NT2/D1 (cell line): ENCODE measurements around the gene SLC25A25.

Experiments
- SUZ12 ChIP-seq: IDR thresholded peaks from 2 replicates; pipeline ENCODE4 v1.6.1; 2011; ENCODE audit not compliant: insufficient read length, insufficient read depth; ENCODE audit errors: extremely low read depth
- YY1 ChIP-seq: IDR thresholded peaks from 2 replicates; pipeline ENCODE4 v1.6.1; 2011; ENCODE audit not compliant: insufficient read length, insufficient read depth
- ZNF274 ChIP-seq: IDR thresholded peaks from 2 replicates; pipeline ENCODE4 v1.6.1; 2011; ENCODE audit warnings: mild to moderate bottlenecking, low read depth, low read length

DNA sequence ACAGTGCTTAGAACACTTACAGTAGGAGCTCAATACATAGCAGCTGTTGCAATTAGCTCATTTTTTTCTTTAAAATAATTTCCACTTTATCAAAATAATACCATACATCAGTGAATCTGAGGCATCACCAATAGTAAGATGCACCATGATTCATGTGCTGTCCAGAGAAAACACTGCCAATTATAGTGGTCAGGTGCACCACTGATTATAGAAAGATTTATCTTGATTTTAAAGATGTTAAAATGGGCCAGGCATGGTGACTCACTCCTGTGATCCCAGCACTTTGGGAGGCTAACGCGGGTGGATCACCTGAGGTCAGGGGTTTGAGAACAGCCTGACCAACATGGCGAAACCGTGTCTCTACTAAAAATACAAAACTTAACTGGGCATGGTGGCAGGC, 40.3 kb upstream of the SLC25A25 start:
- no peak for TF ChIP-seq ZNF274
- TF ChIP-seq YY1, result no peak
- no peak for TF ChIP-seq SUZ12
